ENCODE results near the gene GNB1. TPM values are rescaled to one million over a fixed set of nuclear protein-coding genes. Genes with fewer than 3 reads are reported as not detected.

GNB1 gene
- total and polyA plus RNA-seq, 3 donors from 2014 or later: 223 to 256 (median 240) TPM

DNA sequence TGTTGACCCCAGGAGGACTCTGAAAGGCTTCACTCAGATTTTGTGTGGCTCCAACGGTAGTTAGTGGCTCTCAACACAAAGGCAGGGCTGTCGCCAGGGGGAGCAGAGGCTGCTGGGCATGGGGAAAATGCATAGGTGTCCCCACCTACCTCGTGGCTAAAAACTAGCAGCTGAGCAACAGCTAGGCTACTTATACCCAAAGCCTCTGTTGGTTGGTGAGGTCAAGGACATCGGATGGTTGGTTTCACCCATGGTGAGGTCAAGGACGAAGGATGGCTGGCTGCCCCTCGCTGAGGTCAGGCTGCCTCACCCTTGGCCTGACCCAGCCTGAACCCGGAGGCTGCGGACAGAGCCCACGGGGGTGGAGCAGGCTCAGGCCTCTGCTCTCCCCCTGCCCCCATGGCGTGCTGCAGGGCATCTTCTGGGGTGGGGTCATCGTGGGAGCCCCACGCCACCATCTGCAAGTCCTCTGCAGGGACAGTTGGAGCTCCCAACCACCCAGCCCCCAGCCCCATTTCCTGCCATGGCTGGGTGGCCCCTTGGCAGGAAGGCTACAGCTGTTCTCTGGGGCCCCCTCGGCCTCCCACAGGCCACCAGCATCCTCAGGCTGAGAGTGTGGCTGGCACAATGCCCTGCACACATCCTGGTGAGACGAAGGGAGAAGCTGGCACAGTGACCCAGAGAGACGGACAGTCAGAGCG, 8.5 kb upstream of the GNB1 start:
- no peak for TF ChIP-seq POLR2A (IDR thresholded peaks at IDR 0.05)
- TF ChIP-seq, protein P1, sequence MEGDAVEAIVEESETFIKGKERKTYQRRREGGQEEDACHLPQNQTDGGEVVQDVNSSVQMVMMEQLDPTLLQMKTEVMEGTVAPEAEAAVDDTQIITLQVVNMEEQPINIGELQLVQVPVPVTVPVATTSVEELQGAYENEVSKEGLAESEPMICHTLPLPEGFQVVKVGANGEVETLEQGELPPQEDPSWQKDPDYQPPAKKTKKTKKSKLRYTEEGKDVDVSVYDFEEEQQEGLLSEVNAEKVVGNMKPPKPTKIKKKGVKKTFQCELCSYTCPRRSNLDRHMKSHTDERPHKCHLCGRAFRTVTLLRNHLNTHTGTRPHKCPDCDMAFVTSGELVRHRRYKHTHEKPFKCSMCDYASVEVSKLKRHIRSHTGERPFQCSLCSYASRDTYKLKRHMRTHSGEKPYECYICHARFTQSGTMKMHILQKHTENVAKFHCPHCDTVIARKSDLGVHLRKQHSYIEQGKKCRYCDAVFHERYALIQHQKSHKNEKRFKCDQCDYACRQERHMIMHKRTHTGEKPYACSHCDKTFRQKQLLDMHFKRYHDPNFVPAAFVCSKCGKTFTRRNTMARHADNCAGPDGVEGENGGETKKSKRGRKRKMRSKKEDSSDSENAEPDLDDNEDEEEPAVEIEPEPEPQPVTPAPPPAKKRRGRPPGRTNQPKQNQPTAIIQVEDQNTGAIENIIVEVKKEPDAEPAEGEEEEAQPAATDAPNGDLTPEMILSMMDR (IDR thresholded peaks at IDR 0.05): no peak
- intact Hi-C loops (cut with DNase I; ENCODE audit: low total_unique reads): no loop called here
- Histone ChIP-seq H3K9me3 (no peaks in the 10 kb centered on the region), H3K27me3 (no peaks in the 10 kb centered on the region), H3K27ac (no peak overlapping the region), H3K36me3 (ENCODE audit: low read depth, missing control alignments) (no peaks in the 10 kb centered on the region), H3K4me3 (no peak overlapping the region), H3K4me1 (peaks cover 8% of the 10 kb centered on the region)
- 54 to 65% methylated on average over 4 to 15 of the region's 16 CpGs for WGBS, 2 donors
- DNase-seq: no peak

DNA sequence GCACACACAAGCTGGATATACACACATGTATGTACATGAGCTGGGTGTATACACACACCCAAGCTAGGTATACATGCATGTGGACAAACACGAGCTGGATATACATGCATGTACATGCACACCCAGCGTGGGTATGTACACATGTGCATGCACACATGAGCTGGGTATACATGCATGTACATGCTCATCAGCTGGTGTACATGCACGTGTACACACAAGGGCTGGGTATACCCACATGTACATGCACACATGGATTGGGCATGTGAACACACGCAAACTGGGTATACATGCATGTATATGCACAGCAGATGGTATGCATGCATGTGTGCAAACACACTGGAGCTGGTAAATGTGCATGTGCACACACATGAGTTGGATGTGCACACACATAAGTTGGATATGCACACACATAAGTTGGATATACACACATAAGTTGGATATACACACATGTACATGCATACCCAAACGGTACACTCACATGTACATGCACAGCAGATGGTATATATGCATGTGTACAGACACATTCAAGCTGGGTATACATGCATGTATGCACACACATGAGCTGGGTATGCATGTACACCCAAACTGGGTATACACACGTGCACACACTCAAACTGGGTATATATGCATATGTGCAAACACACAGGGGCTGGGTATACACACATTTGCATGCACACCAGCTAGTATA, 7.5 kb upstream of the GNB1 start:
- H3K4me3 ChIP-seq: no peak overlapping the region
- H3K9me3 ChIP-seq: no peaks in the 10 kb centered on the region
- no peak for DNase-seq
- intact Hi-C loops (cut with DNase I; ENCODE audit: low total_unique reads): no loop called here
- H3K4me1 ChIP-seq: peaks cover 11% of the 10 kb centered on the region
- H3K36me3 ChIP-seq (ENCODE audit: low read depth, missing control alignments): no peaks in the 10 kb centered on the region
- no peaks in the 10 kb centered on the region for H3K27me3 ChIP-seq
- 82 to 88% methylated on average over 6 of the region's 6 CpGs for WGBS, 2 donors
- no peak for TF ChIP-seq POLR2A (IDR thresholded peaks at IDR 0.05)
- TF ChIP-seq, protein P1 (IDR thresholded peaks at IDR 0.05): no peak
- H3K27ac ChIP-seq: no peak overlapping the region

DNA sequence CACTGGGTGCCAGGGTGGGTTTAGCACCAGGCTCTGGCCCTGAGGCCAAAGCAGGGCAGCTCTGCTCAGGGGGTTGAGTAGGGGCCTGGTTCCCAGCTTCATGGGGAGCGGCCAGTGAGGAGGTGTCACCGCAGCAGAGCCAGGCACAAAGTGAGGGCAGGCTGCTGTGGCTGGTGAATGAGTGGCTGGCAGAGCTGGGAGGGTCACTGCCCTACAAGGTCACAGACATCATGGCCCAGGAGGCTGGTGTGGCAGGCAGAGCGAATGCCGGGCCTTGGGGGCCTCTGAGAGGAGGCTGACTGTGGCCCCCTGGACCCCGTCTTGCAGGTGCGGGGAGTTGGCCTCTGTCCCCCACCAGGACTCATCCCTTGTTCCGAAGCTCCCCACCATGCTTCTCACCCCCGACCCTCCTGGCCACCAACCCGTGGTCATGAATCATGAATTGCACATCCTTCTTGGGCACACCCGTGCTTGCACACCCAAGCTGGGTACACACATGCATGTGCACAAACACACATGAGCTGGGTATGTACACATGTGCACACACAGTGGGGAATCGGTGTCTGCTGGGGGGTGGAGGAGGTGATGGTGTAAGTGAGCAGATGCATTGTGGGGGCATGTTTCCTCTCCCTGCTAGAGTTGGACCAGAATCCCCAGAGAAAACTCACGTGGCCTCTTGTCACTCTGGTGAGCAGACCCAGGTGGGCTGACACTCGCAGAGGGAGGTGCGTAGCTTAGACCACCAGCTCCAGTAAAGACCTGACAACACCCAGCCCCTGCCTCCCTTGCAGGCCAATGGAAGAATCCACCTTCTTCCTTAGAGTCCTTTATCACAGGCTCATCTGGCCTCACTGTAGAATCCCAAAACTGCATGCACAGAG, 4.8 kb upstream of the GNB1 start:
- intact Hi-C loops (cut with DNase I; ENCODE audit: low total_unique reads): no loop called here
- no peaks in the 10 kb centered on the region for H3K27me3 ChIP-seq
- 74 to 84% methylated on average over 14 of the region's 14 CpGs for WGBS, 2 donors
- no peak overlapping the region for H3K4me3 ChIP-seq
- no peak for DNase-seq
- TF ChIP-seq, protein P1 (IDR thresholded peaks at IDR 0.05): no peak
- no peak for TF ChIP-seq POLR2A (IDR thresholded peaks at IDR 0.05)
- no peaks in the 10 kb centered on the region for H3K36me3 ChIP-seq (ENCODE audit: low read depth, missing control alignments)
- H3K9me3 ChIP-seq: no peaks in the 10 kb centered on the region
- H3K27ac ChIP-seq: no peak overlapping the region
- peaks cover 24% of the 10 kb centered on the region for H3K4me1 ChIP-seq

DNA sequence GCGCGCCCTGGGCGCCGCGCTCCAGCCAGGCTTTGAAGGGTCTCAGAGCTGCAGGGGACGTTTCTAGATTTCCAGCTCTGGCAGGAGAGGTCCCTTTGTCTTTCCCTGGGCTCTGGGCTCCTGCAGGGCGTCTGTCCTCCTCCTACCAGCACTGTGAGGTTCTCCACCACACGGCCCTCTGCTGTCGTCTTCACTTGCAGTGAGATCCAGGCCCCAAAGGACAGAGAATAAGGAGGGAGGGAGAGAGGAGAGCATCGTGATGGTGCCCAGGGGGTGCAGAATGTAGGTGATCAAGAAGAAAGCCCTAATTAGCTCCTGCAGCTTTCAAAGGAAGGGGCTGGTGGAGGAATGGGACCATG, 4.2 kb upstream of the GNB1 start:
- H3K27ac ChIP-seq: no peak overlapping the region
- 41 to 48% methylated on average over 10 of the region's 10 CpGs for WGBS, 2 donors
- DNase-seq: no peak
- TF ChIP-seq, protein P1 (IDR thresholded peaks at IDR 0.05): no peak
- no peak for TF ChIP-seq POLR2A (IDR thresholded peaks at IDR 0.05)
- H3K27me3 ChIP-seq: no peaks in the 10 kb centered on the region
- no peaks in the 10 kb centered on the region for H3K36me3 ChIP-seq (ENCODE audit: low read depth, missing control alignments)
- H3K9me3 ChIP-seq: no peaks in the 10 kb centered on the region
- no peak overlapping the region for H3K4me3 ChIP-seq
- peaks cover 24% of the 10 kb centered on the region for H3K4me1 ChIP-seq
- intact Hi-C loops (cut with DNase I; ENCODE audit: low total_unique reads): no loop called here

All from testis (tissue), 3 donors.